ENCODE measurements around the gene SLC31A2. TPM values are rescaled to one million over a fixed set of nuclear protein-coding genes. Genes with fewer than 3 reads are reported as not detected.
A peak's percentile ranks its signal among the peaks of the same experiment; 100 is the strongest.
"Not testable (repeated sequence)": the region's sequence is repeated elsewhere in the genome, so short reads cannot be mapped to it uniquely, and the experiment has no call there.

SLC31A2 gene
- polyA plus RNA-seq, 1 of the 3 experiments (the other 2 are of a cell fraction) = 6.4 TPM

DNA sequence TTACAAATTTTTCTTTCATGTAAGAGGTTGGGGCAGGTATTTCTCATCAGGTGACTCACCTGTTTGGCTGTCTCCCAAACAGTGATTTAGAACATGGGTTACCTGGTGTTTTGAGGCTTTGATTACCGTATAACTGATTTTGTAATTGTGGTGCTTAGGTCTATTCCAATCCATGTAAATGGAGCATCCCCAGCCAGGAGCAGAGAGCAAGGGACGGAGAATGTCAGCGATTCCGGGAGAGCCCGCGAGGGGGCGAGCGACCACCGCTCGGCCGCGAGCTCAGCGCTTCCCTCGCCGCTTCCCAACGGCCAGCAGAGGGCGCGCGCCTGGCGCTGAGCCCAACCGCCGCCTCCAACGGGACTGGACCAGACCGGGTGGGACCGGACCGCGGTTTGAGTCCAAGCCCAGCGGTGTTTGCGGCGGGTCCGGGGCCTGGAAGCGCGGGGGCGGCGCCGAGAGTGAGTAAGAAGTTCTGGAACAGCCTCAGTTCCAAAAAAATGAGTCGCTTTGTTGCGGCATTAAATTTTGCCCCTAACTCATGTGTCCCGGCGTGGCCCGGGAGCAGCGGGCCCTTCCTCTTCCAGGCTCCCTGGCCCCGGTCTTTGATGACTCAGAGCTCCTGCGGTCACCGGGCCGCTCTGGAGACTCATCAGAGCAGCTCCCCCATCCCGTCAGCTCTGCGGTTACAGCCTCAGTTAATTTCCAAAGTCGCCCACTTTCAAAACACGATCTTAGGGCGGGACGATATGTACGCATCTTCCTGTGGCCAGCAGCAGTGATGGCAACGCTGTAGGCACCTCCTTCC lies 37.9 kb upstream of the SLC31A2 start:
- H3K4me2 ChIP-seq; H3K4me3 ChIP-seq (ENCODE audit: low read depth in 2 of 2, low read length in 1 of 2); H3K36me3 ChIP-seq (replicated peaks in 1 of 2; ENCODE audit: control insufficient read depth in 1 of 2, insufficient read depth in 2 of 2, low read length in 1 of 2); H3K9me3 ChIP-seq; H3F3A ChIP-seq (replicated peaks; ENCODE audit: insufficient read depth); H3K4me1 ChIP-seq (ENCODE audit: control insufficient read depth in 1 of 2, insufficient read depth in 2 of 2, low read depth in 1 of 2, low read length in 1 of 2); H3K9me2 ChIP-seq; H4K20me1 ChIP-seq (ENCODE audit: insufficient read depth); POLR2A ChIA-PET; H3K27me3 ChIP-seq (ENCODE audit: insufficient read depth); H3K27ac ChIP-seq (ENCODE audit: low read depth in 2 of 2, low read length in 1 of 2); H2AFZ ChIP-seq (ENCODE audit: low read depth); H3K79me2 ChIP-seq (ENCODE audit: insufficient read depth); H3K9ac ChIP-seq: not testable (repeated sequence)
- TF ChIP-seq, protein P1, sequence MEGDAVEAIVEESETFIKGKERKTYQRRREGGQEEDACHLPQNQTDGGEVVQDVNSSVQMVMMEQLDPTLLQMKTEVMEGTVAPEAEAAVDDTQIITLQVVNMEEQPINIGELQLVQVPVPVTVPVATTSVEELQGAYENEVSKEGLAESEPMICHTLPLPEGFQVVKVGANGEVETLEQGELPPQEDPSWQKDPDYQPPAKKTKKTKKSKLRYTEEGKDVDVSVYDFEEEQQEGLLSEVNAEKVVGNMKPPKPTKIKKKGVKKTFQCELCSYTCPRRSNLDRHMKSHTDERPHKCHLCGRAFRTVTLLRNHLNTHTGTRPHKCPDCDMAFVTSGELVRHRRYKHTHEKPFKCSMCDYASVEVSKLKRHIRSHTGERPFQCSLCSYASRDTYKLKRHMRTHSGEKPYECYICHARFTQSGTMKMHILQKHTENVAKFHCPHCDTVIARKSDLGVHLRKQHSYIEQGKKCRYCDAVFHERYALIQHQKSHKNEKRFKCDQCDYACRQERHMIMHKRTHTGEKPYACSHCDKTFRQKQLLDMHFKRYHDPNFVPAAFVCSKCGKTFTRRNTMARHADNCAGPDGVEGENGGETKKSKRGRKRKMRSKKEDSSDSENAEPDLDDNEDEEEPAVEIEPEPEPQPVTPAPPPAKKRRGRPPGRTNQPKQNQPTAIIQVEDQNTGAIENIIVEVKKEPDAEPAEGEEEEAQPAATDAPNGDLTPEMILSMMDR (IDR thresholded peaks at IDR 0.05) = peak; percentile 70
- peak; percentile 56 for DNase-seq
- CTCF ChIA-PET = interaction anchor here (0.6 to 2.4 kb wide), 55 partner anchors 8 to 729 kb away, joined by 3 to 78 read pairs (median 4); partner anchors contain the start of genes CDC26, FKBP15, PRPF4 and SLC31A1
- WGBS (ENCODE audit: low lambda C conversion rate) = 0% methylated on average over 15 of the region's 54 CpGs

DNA sequence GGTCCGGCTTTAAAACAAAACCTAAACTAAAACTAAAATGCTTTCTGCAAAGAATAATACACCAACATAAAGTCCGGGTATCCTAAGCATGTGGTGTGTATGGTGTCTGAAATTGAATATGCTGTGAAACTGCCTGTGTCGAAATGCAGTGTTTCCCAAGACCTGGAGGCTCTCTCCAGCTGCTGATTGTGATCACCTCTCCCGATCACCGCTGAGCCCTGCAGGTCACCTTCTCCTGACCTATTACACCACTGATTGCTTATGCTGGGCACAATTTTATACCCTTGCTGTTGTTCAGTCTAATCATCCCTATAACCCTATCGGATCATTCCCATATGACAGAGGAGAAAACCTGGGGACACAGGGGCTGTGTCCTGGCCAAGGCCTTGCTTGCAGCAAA lies 32.0 kb upstream of the SLC31A2 start:
- H3K36me3 ChIP-seq (replicated peaks in 1 of 2; ENCODE audit: control insufficient read depth in 1 of 2, insufficient read depth in 2 of 2, low read length in 1 of 2); H3K27ac ChIP-seq (ENCODE audit: low read depth in 2 of 2, low read length in 1 of 2); H3K4me1 ChIP-seq (ENCODE audit: control insufficient read depth in 1 of 2, insufficient read depth in 2 of 2, low read depth in 1 of 2, low read length in 1 of 2); DNase-seq; H2AFZ ChIP-seq (ENCODE audit: low read depth); H3K27me3 ChIP-seq (ENCODE audit: insufficient read depth); H3K79me2 ChIP-seq (ENCODE audit: insufficient read depth); H4K20me1 ChIP-seq (ENCODE audit: insufficient read depth); H3K9ac ChIP-seq; H3K9me2 ChIP-seq; H3K4me2 ChIP-seq; H3F3A ChIP-seq (replicated peaks; ENCODE audit: insufficient read depth); H3K9me3 ChIP-seq; POLR2A ChIA-PET; H3K4me3 ChIP-seq (ENCODE audit: low read depth in 2 of 2, low read length in 1 of 2): not testable (repeated sequence)
- no CpG with 5 or more reads among the region's 6 CpGs for WGBS (ENCODE audit: low lambda C conversion rate)
- CTCF ChIA-PET = interaction anchor here (1.0 to 1.6 kb wide), 2 partner anchors 12 to 155 kb away, joined by 4 read pairs; no protein-coding TSS in a partner anchor

DNA sequence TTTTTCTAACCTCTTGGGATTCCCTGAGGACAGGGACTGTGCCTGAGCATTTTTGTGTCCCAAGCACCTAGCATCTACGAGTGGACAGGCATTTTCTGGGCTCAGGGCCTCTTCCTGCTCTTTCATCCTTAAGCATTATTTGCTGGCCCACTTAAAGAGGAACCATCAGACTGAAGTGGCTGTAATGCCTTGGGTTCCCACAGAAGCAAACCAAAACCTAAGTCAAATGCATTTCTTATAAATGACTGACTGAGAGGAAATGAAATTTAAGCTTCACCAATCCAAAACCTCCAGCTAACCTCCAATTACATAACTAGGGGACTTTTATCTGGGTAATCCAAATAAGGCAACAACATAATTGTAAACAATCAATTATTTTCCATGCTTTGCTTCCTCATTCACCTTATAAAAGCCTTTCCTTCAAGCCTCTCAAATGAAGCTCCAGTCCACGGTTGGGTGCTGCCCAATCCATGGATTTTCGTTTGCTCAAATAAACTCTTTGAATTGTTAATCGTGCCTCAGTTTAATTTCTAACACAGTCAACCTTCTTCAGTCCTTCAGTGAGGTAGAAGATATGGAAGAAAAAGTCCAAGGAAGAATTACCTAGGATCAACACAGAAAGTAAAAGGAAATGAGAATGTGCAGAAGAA lies 25.3 kb upstream of the SLC31A2 start:
- H3K27me3 ChIP-seq (ENCODE audit: insufficient read depth) = no peaks in the 10 kb centered on the region; the same call in 1 of the 2 replicates
- no peaks in the 10 kb centered on the region for H3K9me3 ChIP-seq
- H3K79me2 ChIP-seq (ENCODE audit: insufficient read depth) = no peaks in the 10 kb centered on the region
- H3K27ac ChIP-seq (ENCODE audit: low read depth in 2 of 2, low read length in 1 of 2) = no peak overlapping the region
- H3K36me3 ChIP-seq (replicated peaks in 1 of 2; ENCODE audit: control insufficient read depth in 1 of 2, insufficient read depth in 2 of 2, low read length in 1 of 2) = no peaks in the 10 kb centered on the region
- H4K20me1 ChIP-seq (ENCODE audit: insufficient read depth) = no peaks in the 10 kb centered on the region
- H2AFZ ChIP-seq (ENCODE audit: low read depth) = no peak overlapping the region
- H3K4me2 ChIP-seq = no peak overlapping the region
- H3K4me3 ChIP-seq (ENCODE audit: low read depth in 2 of 2, low read length in 1 of 2) = no peak overlapping the region
- H3K9ac ChIP-seq = no peak overlapping the region
- no peak for DNase-seq
- no peaks in the 10 kb centered on the region for H3F3A ChIP-seq (replicated peaks; ENCODE audit: insufficient read depth)
- TF ChIP-seq GATA2 (CRISPR knock-in tag; IDR thresholded peaks at IDR 0.05) (no peak), ELF1 (IDR thresholded peaks at IDR 0.05) (no peak)
- CTCF ChIA-PET = interaction anchor here (1.5 kb wide), 1 partner anchor 13 kb away, joined by 8 read pairs; no protein-coding TSS in a partner anchor
- H3K9me2 ChIP-seq = no peaks in the 10 kb centered on the region
- H3K4me1 ChIP-seq (ENCODE audit: control insufficient read depth in 1 of 2, insufficient read depth in 2 of 2, low read depth in 1 of 2, low read length in 1 of 2) = no peaks in the 10 kb centered on the region
- WGBS (ENCODE audit: low lambda C conversion rate) = 17% methylated on average over 4 of the region's 4 CpGs
- POLR2A ChIA-PET = no interaction called here

All from SK-N-SH (cell line).